HG03457 (cell line): ENCODE measurements around the gene PNPT1.

ENCODE experiments used
- ATAC-seq: cut with Tn5 transposase; IDR thresholded peaks from one replicate; pipeline ENCODE4 v1.9.1; 2021; ENCODE audit warnings: moderate number of reproducible peaks; ENCODE audit not compliant: unreplicated experiment

Gene PNPT1

GRCh38 chr2:55672630-55673029, 21.0 kb downstream of the PNPT1 start:
- no peak for ATAC-seq

- no peak for ATAC-seq
These were observed 24.7 kb downstream of the PNPT1 start for GRCh38 chr2:55668956-55669355.

DNA sequence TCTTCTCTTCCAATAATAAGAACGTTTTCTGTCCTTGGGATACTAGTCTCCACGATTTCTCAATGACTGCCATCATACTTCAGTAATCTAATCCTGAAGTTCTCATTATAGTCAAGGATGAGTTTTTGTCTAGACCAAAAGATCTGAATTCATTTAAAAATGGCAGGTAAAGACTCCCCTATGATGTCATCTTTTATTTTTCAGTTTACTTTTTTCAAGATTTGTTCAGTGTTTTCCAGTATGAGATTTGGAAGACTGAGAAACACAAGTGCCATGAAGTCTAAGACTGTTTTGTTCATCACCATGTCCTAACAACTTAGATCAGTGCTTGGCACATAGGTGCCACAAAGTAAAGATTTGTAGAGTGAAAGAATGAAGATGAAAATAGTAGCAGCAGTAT, 40.4 kb downstream of the PNPT1 start:
- no peak for ATAC-seq

GRCh38 chr2:55649211-55649610, 44.4 kb downstream of the PNPT1 start:
- no peak for ATAC-seq

DNA sequence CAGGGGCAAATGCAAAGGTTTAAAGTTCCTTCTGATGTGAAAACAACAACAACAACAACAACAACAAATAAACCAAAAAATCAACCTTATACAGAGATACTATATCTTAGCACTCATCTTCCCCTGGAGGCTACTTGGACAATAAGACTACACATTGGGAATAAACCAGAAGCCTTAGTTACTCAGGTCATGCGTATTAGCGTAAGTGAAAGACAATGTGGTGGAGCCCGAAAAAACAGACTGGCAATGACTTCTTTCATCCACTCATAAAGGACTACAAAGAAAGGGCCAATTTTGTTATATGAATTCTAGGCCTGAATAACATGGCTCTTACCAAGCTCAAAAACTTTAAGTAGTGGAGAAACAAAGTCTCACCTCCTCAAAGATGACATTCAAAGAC, 56.8 kb downstream of the PNPT1 start:
- no peak for ATAC-seq

DNA sequence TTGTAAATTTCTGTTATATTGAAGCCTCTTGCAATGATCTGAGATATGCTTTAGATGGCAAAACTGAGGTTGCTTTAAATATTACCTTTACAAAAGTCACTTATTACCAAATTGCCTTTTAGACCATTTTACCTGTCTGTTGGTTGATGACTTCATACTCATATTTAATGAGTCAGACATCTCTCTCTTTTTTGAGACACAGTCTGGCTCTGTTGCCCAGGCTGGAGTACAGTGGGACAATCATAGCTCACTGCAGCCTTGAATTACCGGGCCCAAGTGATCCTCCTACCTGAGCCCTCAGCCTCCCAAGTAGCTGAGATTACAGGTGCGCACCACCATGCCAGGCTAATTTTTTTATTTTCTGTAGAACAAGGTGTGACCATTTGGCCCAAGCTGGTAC, 64.7 kb downstream of the PNPT1 start:
- ATAC-seq, result no peak

DNA sequence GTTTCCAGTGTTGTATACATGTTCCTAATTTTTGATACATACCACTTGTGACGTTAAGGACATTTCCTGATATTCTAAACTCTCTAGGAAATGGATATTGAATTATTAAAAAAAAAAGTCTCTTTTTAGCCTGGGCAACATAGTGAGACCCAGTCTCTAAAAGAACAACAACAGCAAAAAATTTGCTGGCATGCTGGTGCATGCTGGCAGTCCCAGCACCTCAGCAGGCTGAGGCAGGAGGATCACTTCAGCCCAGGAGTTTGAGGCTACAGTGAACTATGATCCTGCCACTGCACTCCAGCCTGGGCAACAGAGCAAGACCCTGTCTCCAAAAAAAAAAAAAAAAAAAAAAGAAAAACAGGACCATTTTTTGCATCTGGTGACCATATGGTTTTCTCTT, 65.7 kb downstream of the PNPT1 start:
- ATAC-seq, result no peak

DNA sequence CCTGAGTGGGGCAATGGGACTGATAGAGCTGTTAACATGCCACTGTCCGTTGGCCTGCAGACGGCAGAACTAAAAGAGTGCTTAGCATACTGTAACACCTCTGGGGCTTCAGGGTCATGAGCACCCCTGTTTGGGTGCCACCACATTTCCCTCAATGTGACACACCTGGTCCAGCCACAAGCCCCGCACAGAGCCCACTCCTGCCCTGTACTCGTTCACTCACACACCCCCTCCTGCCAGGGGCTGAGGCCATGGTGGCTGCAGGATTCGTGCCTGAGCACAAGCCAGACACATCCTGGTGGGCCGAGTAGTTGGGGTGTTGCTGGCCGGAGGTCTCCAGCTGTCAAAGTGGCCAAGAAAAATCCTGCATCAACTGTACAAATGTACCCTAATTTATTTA, 71.8 kb downstream of the PNPT1 start:
- no peak for ATAC-seq

DNA sequence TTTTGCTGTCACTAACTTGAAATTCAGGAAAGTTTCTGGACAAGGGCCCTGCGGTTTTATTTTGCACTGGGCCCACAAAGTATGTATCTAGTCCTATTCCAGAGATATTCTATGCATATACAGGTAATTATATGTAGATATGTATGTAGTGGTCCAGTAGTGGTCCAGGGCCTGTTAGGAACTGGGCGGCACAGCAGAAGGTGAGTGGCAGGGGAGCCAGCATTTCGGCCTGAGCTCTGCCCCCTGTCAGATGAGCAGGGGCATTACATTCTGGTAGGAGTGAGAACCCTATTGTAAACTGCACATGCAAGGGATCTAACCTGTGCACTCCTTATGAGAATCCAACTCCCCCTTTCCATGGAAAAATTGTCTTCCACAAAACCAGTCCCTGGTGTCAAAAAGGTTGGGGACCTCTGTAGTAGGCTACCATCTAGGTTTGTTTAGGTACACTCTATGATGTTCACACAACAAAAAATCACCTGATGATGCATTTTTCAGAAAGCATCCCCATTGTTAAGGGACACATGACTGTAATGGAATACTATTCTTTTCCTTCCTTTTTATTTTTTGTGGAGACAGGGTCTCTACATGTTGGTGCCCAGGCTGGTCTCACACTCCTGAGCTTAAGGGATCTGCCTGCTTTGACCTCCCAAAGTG, 73.4 kb downstream of the PNPT1 start:
- ATAC-seq, result no peak

- ATAC-seq, result peak; percentile 30
These were observed 75.2 kb downstream of the PNPT1 start for GRCh38 chr2:55618275-55619055.

GRCh38 chr2:55618025-55618274, 75.7 kb downstream of the PNPT1 start:
- ATAC-seq, result no peak

DNA sequence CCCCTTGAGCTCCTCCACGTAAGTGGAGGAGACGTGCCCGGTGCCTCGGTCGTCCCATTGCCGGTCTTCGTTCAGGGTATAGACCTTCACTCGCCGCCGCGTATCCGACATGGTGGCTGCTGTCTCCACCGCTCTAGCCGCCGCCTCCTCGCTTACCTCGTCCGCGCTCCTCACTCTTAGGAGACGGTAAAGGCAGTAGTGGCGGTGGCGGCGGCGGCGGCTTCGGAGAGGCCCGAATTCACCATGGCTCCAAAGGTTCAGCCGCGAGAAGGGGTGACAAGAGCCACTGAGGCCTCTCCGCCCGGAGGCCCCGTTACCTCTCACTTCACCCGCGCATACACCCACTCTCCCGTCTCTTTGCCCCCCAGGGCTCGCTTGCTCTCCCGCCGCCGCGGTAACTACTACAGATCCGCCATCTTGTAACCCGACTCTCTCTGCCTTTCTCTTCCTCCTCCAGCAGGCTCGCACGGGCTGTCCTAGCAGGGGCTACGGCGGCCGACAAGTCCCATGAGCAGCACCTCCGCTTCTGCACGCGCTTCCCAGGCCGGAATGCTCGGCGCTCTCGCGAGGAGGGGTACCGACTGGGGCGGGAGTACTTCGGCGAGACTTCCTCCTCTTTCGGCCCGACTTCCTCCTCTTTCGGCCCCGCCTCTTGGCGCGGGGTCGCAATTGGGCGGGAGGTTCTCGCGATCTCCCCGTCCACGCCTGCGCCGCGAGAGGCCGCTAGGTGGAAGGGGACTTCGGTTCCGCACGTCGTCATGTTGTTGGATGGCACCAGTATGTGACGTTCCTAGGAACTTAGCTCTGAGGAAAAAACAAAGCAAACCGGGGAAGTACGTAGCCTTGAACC, 76.2 kb downstream of the PNPT1 start, which contains the start of gene PPP4R3B:
Gene PPP4R3B (minus strand): TSS at position 448 of the 850 bp plus-strand sequence. CDS start 337 bp downstream, at position 111.
- ATAC-seq, result peak; percentile 77

- ATAC-seq, result no peak
These were observed 77.0 kb downstream of the PNPT1 start for GRCh38 chr2:55616551-55617174.

GRCh38 chr2:55611997-55612396, 81.6 kb downstream of the PNPT1 start:
- no peak for ATAC-seq

GRCh38 chr2:55610954-55611743, 82.5 kb downstream of the PNPT1 start:
- ATAC-seq, result no peak

GRCh38 chr2:55609938-55610578, 83.6 kb downstream of the PNPT1 start:
- ATAC-seq, result no peak

DNA sequence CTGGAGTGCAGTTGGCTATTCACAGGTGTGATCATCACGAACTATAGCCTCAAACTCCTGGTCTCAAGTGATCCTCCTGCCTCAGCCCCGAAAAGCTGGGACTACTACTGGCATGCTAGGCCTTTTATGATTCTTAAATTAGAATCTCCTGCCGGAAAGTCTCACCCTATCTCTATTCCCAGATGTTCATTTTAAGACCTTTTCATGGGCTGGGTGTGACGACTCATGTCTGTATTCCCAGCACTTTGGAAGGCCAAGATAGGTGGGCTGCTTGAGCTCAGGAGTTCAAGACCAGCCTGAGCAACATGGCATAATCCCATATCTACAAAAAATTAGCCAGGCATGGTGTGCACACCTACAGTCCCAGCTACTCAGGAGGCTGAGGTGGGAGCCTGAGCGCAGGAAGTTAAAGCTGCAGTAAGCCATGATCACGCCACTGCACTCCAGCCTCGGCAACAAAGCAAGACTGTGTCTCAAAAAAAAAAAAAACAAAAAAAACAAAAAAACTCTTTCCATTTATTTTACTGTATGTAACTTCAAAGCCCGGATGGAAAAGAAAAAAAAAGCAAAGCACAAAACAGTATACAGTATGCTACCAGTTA, 84.3 kb downstream of the PNPT1 start:
- ATAC-seq, result no peak

DNA sequence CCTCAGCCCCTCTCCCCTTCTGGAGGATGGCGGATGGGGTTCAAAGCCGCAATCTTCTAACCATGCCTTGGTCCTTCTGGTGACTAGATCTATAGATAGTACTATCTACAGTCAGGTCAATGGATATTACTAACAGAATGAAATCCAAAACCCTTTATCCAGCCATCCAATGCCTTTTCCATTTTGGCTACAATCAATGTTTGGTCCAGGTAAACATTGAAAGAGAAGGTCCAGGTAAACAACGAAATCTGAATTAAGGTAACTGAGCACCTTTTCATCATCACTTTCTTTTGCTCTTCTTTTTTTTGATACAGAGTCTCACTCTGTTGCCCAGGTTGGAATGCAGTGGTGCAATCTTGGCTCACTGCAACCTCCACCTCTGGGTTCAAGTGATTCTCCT, 85.9 kb downstream of the PNPT1 start:
- ATAC-seq, result no peak

- ATAC-seq, result no peak
These were observed 89.5 kb downstream of the PNPT1 start for GRCh38 chr2:55604027-55604565.
